ENCODE results near the gene RNF133. TPM values are rescaled to one million over a fixed set of nuclear protein-coding genes. Genes with fewer than 3 reads are reported as not detected.

Gene RNF133
- total and polyA plus RNA-seq, 10 of the 15 experiments (the other 5 are each of a cell fraction or from before 2014, with no cell fraction given) = 0.05 TPM; not detected in 9

GRCh38 chr7:122673951-122674350, 25.0 kb downstream of the RNF133 start (continued):
- no peak for TF ChIP-seq ZNF592 (IDR thresholded peaks at IDR 0.05)
- TF ChIP-seq ZBTB33 (IDR thresholded peaks at IDR 0.05) = no peak
- no peak for TF ChIP-seq NFIC (IDR thresholded peaks at IDR 0.05; ENCODE audit: low read depth, low read length)
- no peak for TF ChIP-seq SIX5 (IDR thresholded peaks at IDR 0.05; ENCODE audit: low read depth, low read length, severe bottlenecking)

GRCh38 chr7:122672536-122672935, 26.4 kb downstream of the RNF133 start:
- Histone ChIP-seq H3K27me3 (replicated peaks in 1 of 2; ENCODE audit: control insufficient read depth in 2 of 2, insufficient read depth in 2 of 2, low read length in 1 of 2) (no peaks in the 10 kb centered on the region), H3K4me2 (ENCODE audit: control insufficient read depth, insufficient read depth) (no peak overlapping the region), H3K4me1 (ENCODE audit: control insufficient read depth, insufficient read depth, low read length) (no peaks in the 10 kb centered on the region), H3K79me2 (ENCODE audit: control insufficient read depth, insufficient read depth, low read length) (no peaks in the 10 kb centered on the region), H2AFZ (ENCODE audit: control insufficient read depth, low read depth, low read length) (no peak overlapping the region), H3K4me3 (no peak overlapping the region), H3K9me3 (replicated peaks; ENCODE audit: control insufficient read depth, insufficient read depth, low read length) (no peaks in the 10 kb centered on the region), H3K9ac (ENCODE audit: control insufficient read depth, insufficient read depth, low read length) (no peak overlapping the region), H4K20me1 (ENCODE audit: control insufficient read depth, insufficient read depth) (no peaks in the 10 kb centered on the region), H3K36me3 (ENCODE audit: control insufficient read depth in 2 of 2, insufficient read depth in 2 of 2, low read length in 1 of 2) (no peaks in the 10 kb centered on the region), H3K27ac (ENCODE audit: control insufficient read depth, insufficient read depth) (no peak overlapping the region)
- 79% methylated on average over 8 of the region's 8 CpGs for WGBS (ENCODE audit: insufficient coverage, insufficient replicate concordance, low lambda C conversion rate, missing lambda C conversion rate)
- FAIRE-seq (no peak), DNase-seq (ENCODE audit: low read depth, low spot score) (no peak), ATAC-seq (no peak)
- ChIA-PET RAD21 (ENCODE audit: unreplicated experiment) (no interaction called here), SMC1A (ENCODE audit: uncharacterized antibody, unreplicated experiment) (interaction anchor here (1.2 to 2.0 kb wide), 2 partner anchors 15 to 39 kb away, joined by 4 to 6 read pairs; no protein-coding TSS in a partner anchor), POLR2A (no interaction called here), CTCF (interaction anchor here (0.7 to 2.3 kb wide), 3 partner anchors 10 to 46 kb away, joined by 3 to 7 read pairs (median 3); no protein-coding TSS in a partner anchor)
- no TSS peak for BruUV-seq (replicated peaks)
- intact Hi-C loops (cut with micrococcal nuclease; ENCODE audit: unreplicated experiment) = no loop called here
- in situ Hi-C loops (cut with MboI) = no loop called here
- TF ChIP-seq, protein P1, sequence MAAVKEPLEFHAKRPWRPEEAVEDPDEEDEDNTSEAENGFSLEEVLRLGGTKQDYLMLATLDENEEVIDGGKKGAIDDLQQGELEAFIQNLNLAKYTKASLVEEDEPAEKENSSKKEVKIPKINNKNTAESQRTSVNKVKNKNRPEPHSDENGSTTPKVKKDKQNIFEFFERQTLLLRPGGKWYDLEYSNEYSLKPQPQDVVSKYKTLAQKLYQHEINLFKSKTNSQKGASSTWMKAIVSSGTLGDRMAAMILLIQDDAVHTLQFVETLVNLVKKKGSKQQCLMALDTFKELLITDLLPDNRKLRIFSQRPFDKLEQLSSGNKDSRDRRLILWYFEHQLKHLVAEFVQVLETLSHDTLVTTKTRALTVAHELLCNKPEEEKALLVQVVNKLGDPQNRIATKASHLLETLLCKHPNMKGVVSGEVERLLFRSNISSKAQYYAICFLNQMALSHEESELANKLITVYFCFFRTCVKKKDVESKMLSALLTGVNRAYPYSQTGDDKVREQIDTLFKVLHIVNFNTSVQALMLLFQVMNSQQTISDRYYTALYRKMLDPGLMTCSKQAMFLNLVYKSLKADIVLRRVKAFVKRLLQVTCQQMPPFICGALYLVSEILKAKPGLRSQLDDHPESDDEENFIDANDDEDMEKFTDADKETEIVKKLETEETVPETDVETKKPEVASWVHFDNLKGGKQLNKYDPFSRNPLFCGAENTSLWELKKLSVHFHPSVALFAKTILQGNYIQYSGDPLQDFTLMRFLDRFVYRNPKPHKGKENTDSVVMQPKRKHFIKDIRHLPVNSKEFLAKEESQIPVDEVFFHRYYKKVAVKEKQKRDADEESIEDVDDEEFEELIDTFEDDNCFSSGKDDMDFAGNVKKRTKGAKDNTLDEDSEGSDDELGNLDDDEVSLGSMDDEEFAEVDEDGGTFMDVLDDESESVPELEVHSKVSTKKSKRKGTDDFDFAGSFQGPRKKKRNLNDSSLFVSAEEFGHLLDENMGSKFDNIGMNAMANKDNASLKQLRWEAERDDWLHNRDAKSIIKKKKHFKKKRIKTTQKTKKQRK (IDR thresholded peaks at IDR 0.05; ENCODE audit: low read depth, low read length) = no peak
- TF ChIP-seq, protein P2, sequence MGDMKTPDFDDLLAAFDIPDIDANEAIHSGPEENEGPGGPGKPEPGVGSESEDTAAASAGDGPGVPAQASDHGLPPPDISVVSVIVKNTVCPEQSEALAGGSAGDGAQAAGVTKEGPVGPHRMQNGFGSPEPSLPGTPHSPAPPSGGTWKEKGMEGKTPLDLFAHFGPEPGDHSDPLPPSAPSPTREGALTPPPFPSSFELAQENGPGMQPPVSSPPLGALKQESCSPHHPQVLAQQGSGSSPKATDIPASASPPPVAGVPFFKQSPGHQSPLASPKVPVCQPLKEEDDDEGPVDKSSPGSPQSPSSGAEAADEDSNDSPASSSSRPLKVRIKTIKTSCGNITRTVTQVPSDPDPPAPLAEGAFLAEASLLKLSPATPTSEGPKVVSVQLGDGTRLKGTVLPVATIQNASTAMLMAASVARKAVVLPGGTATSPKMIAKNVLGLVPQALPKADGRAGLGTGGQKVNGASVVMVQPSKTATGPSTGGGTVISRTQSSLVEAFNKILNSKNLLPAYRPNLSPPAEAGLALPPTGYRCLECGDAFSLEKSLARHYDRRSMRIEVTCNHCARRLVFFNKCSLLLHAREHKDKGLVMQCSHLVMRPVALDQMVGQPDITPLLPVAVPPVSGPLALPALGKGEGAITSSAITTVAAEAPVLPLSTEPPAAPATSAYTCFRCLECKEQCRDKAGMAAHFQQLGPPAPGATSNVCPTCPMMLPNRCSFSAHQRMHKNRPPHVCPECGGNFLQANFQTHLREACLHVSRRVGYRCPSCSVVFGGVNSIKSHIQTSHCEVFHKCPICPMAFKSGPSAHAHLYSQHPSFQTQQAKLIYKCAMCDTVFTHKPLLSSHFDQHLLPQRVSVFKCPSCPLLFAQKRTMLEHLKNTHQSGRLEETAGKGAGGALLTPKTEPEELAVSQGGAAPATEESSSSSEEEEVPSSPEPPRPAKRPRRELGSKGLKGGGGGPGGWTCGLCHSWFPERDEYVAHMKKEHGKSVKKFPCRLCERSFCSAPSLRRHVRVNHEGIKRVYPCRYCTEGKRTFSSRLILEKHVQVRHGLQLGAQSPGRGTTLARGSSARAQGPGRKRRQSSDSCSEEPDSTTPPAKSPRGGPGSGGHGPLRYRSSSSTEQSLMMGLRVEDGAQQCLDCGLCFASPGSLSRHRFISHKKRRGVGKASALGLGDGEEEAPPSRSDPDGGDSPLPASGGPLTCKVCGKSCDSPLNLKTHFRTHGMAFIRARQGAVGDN (IDR thresholded peaks at IDR 0.05) = no peak
- TF ChIP-seq NR2C1 (IDR thresholded peaks at IDR 0.05) = no peak
- no peak for TF ChIP-seq BCL11A (IDR thresholded peaks at IDR 0.05; ENCODE audit: low read depth, low read length)
- no peak for TF ChIP-seq SIN3A (IDR thresholded peaks at IDR 0.05; ENCODE audit: low read depth, low read length)
